PC-3 (cell line): Measurements from ENCODE around the gene TPH2. TPM values are rescaled to one million over a fixed set of nuclear protein-coding genes. Genes with fewer than 3 reads are reported as not detected.

ENCODE experiments used
- ATAC-seq: fragments of 200-7000 bp; cut with Tn5 transposase; 2 replicates; pipeline ENCODE4 v1.9.1; 2020; ENCODE audit warnings: mild to moderate bottlenecking, moderate library complexity
- BruUV-seq: library from RNA; stranded (reverse); fragments of 400-500 nt; replicated peaks from 2 replicates; lab custom pipeline; 2021; lab: Mats Ljungman, UMichigan
- CTCF ChIA-PET: fragments of 300-600 bp; sonication (Branson Sonifier 250); formaldehyde crosslinking; loops from one replicate; lab custom pipeline; 2022; ENCODE audit warnings: antibody characterized with exemption; lab: Charles Lee
- POLR2A ChIA-PET: fragments of 300-600 bp; sonication (Branson Sonifier 250); formaldehyde crosslinking; loops from one replicate; lab custom pipeline; 2022; ENCODE audit warnings: antibody characterized with exemption; ENCODE audit not compliant: unreplicated experiment; lab: Charles Lee
- DNase-seq: peaks from one replicate; pipeline ENCODE4 v3.0.0-alpha.2; 2015
- H2AFZ ChIP-seq: fragments of 300-600 bp; sonication (generic); 2 replicates; pipeline ENCODE4 v1.6.0; 2016; ENCODE audit warnings: antibody characterized with exemption, low read length
- H3F3A ChIP-seq: fragments of 300-600 bp; sonication (generic); one replicate; pipeline ENCODE4 v1.6.0; 2017; ENCODE audit warnings: antibody characterized with exemption, low read length, control low read depth, mild to moderate bottlenecking; ENCODE audit not compliant: unreplicated experiment
- H3K27ac ChIP-seq: fragments of 300-600 bp; sonication (generic); 2 replicates; pipeline ENCODE4 v1.5.1; 2016; ENCODE audit warnings: mild to moderate bottlenecking, low read length
- H3K27me3 ChIP-seq: fragments of 300-600 bp; sonication (generic); 2 replicates; pipeline ENCODE4 v1.6.1; 2016; ENCODE audit warnings: low read length, mixed read lengths
- H3K36me3 ChIP-seq: fragments of 300-600 bp; sonication (generic); 2 replicates; pipeline ENCODE4 v1.6.1; 2016; ENCODE audit warnings: low read depth, mixed run types, low read length, mixed read lengths
- H3K4me1 ChIP-seq: fragments of 300-600 bp; sonication (generic); 2 replicates; pipeline ENCODE4 v1.5.1; 2016; ENCODE audit warnings: low read length; ENCODE audit not compliant: insufficient read depth
- H3K4me2 ChIP-seq: fragments of 300-600 bp; sonication (generic); 2 replicates; pipeline ENCODE4 v1.6.0; 2016; ENCODE audit warnings: low read length
- H3K4me3 ChIP-seq: fragments of 300-600 bp; sonication (generic); 2 replicates; pipeline ENCODE4 v1.5.1; 2016; ENCODE audit warnings: mild to moderate bottlenecking, low read length, mixed read lengths
- H3K79me2 ChIP-seq: fragments of 300-600 bp; sonication (generic); 2 replicates; pipeline ENCODE4 v1.6.1; 2017; ENCODE audit warnings: low read length, mixed read lengths
- H3K9ac ChIP-seq: fragments of 300-600 bp; sonication (generic); 2 replicates; pipeline ENCODE4 v1.6.0; 2016; ENCODE audit warnings: mild to moderate bottlenecking, low read length
- H3K9me2 ChIP-seq: fragments of 300-600 bp; sonication (generic); replicated peaks from 2 replicates; pipeline ENCODE4 v1.6.1; 2016; ENCODE audit warnings: mixed run types, low read length, mixed read lengths
- H3K9me3 ChIP-seq: fragments of 300-600 bp; sonication (generic); 2 replicates; pipeline ENCODE4 v1.6.1; 2016; ENCODE audit warnings: low read length, mixed read lengths
- H4K20me1 ChIP-seq: fragments of 300-600 bp; sonication (generic); 2 replicates; pipeline ENCODE4 v1.6.1; 2016; ENCODE audit warnings: low read length, mixed read lengths
- CTCF ChIP-seq: fragments of 300-600 bp; sonication (generic); conservative IDR thresholded peaks from 2 replicates; pipeline ENCODE4 v1.5.1; 2017; ENCODE audit warnings: antibody characterized with exemption, low read depth, mild to moderate bottlenecking, low read length
- EZH2 ChIP-seq: fragments of 300-600 bp; sonication (generic); IDR thresholded peaks from one replicate; pipeline ENCODE4 v1.6.1; 2017; ENCODE audit warnings: antibody characterized with exemption, mild to moderate bottlenecking, low read length; ENCODE audit not compliant: unreplicated experiment
- EZH2phosphoT487 ChIP-seq: fragments of 300-600 bp; sonication (generic); IDR thresholded peaks from 2 replicates; pipeline ENCODE4 v1.6.1; 2018; ENCODE audit warnings: mild to moderate bottlenecking, antibody characterized with exemption, low read length, borderline replicate concordance
- intact Hi-C: fragments of 100-400 bp; cut with micrococcal nuclease; formaldehyde crosslinking; loops from 2 replicates; pipeline ENCODE4 v1.9.0; 2023
- total RNA-seq: library from RNA; depleted of rRNA; stranded (reverse); fragments of >200 nt; gene quantifications from 2 replicates; pipeline ENCODE4 v1.2.3, GENCODE V29; 2014; rRNA removed

TPH2 gene
- total RNA-seq, 1 experiment from 2014 or later = not detected

DNA sequence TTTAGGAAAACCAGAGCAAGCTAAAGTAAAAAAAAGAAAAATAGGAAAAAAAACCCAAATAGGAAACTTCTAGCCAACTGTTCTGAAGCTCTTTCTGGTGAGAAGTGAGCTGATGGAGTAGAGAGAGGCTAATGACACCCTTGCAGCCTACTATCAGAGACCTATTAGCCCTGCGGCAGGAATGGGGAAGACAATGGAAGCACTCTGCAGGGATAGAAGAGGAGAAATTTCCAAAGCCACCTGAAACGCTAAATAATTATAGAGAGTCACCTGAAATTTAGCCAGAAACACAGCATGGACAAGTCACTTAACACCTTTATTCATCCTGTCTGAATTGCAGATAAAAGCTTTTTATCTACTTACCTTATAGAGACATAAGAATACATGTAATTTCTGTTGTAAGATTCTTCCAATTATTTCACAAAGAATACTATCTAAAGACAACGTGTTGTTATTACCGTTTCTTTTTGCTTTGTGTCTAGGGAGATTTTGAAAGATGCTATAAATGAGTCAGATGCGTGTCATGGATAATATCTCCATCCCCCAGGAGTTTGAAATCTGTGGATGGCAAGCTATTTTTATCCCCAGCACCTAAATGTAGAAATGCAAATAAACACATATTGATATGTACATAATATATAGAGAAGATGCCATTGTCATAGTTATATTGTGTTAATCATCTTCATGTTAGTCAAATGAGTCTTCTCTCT, 138.6 kb downstream of the TPH2 start:
- no peak overlapping the region for H3K9ac ChIP-seq
- no peaks in the 10 kb centered on the region for H4K20me1 ChIP-seq
- H3K79me2 ChIP-seq = no peaks in the 10 kb centered on the region
- H3K36me3 ChIP-seq = no peaks in the 10 kb centered on the region
- no TSS peak for BruUV-seq
- H3F3A ChIP-seq = no peaks in the 10 kb centered on the region
- no peak overlapping the region for H3K4me3 ChIP-seq
- no peaks in the 10 kb centered on the region for H3K27me3 ChIP-seq
- H3K4me1 ChIP-seq = peaks cover 9% of the 10 kb centered on the region; the same call in 1 of the 2 replicates
- ATAC-seq (peak; percentile 58), DNase-seq (peak; percentile 47)
- no peak for TF ChIP-seq CTCF
- no peak for TF ChIP-seq EZH2
- TF ChIP-seq EZH2phosphoT487 = no peak
- H3K27ac ChIP-seq = no peak overlapping the region
- no peaks in the 10 kb centered on the region for H3K9me3 ChIP-seq
- no peak overlapping the region for H3K4me2 ChIP-seq
- intact Hi-C loops = no loop called here
- ChIA-PET CTCF (no interaction called here), POLR2A (no interaction called here)
- H2AFZ ChIP-seq = no peak overlapping the region
- no peaks in the 10 kb centered on the region for H3K9me2 ChIP-seq

DNA sequence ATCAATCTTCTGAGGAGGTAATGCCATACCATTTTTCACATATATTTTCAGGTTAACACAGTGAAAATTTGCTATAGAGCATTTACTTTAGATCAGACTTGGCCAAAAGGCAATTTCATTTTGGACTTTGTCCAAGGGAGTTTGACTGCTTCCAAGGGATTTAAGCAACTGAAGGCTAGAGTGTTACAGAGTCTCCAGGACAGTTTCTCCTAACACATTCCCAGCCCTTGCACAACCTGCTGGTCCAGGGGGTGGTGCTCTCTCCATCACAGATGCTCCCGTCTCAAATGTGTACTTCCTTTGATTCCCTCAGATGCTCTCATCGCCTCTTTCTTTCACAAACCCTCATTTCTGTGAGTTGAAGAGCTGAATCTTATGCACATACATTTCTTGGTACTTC, 143.1 kb downstream of the TPH2 start:
- BruUV-seq = no TSS peak
- TF ChIP-seq CTCF (no peak), EZH2phosphoT487 (no peak)
- H3K4me3 ChIP-seq = no peak overlapping the region
- no peak overlapping the region for H3K27ac ChIP-seq
- no peaks in the 10 kb centered on the region for H3K36me3 ChIP-seq
- peaks cover 9% of the 10 kb centered on the region; the same call in 1 of the 2 replicates for H3K4me1 ChIP-seq
- H2AFZ ChIP-seq = no peak overlapping the region
- POLR2A ChIA-PET = no interaction called here
- H3F3A ChIP-seq = no peaks in the 10 kb centered on the region
- H3K27me3 ChIP-seq = peaks cover 10% of the 10 kb centered on the region; the same call in 1 of the 2 replicates
- intact Hi-C loops = no loop called here
- H4K20me1 ChIP-seq = no peaks in the 10 kb centered on the region
- no peak for ATAC-seq
- no peaks in the 10 kb centered on the region for H3K79me2 ChIP-seq
- no peaks in the 10 kb centered on the region for H3K9me2 ChIP-seq
- no peak overlapping the region for H3K9ac ChIP-seq
- DNase-seq = no peak
- no peak overlapping the region for H3K4me2 ChIP-seq
- CTCF ChIA-PET = no interaction called here
- H3K9me3 ChIP-seq = no peaks in the 10 kb centered on the region

Other genes with a start within 250 kb of the TPH2 start
- gene RAB21, start 184.0 kb upstream of the TPH2 start, total RNA-seq = 27.3 and 28.9 TPM in 2 replicates
- 9.7 and 12.5 TPM in 2 replicates for gene TBC1D15, start 99.1 kb upstream of the TPH2 start, total RNA-seq